A673 (cell line): ENCODE data around the gene PRICKLE1. TPM values are rescaled to one million over a fixed set of nuclear protein-coding genes. Genes with fewer than 3 reads are reported as not detected.

Source experiments
- BruUV-seq: library from RNA; stranded (reverse); fragments of 400-500 nt; replicated peaks from 2 replicates; lab custom pipeline; 2021; lab: Mats Ljungman, UMichigan
- CTCF ChIA-PET: fragments of 300-600 bp; sonication (Branson Sonifier 250); formaldehyde crosslinking; loops from one replicate; lab custom pipeline; 2022; ENCODE audit warnings: antibody characterized with exemption; lab: Charles Lee
- POLR2A ChIA-PET: fragments of 300-600 bp; sonication (Branson Sonifier 250); formaldehyde crosslinking; loops from one replicate; lab custom pipeline; 2022; ENCODE audit warnings: antibody characterized with exemption; ENCODE audit not compliant: low non-redundant PET; lab: Charles Lee
- DNase-seq: peaks from one replicate; pipeline ENCODE4 v3.0.0-alpha.2; 2015; ENCODE audit warnings: low spot score
- H3K27ac ChIP-seq: fragments of 200-600 bp; sonication (generic); 2 replicates; pipeline ENCODE4 v1.5.1; 2016; ENCODE audit warnings: mixed run types, low read depth, mild to moderate bottlenecking, mixed read lengths, antibody characterized with exemption, low read length; ENCODE audit not compliant: poor library complexity, severe bottlenecking
- H3K27me3 ChIP-seq: fragments of 200-600 bp; sonication (generic); replicated peaks from 2 replicates; pipeline ENCODE4 v1.6.1; 2017; ENCODE audit warnings: mixed run types, low read depth, mild to moderate bottlenecking, mixed read lengths, antibody characterized with exemption, low read length; ENCODE audit not compliant: insufficient read depth, poor library complexity
- H3K36me3 ChIP-seq: fragments of 200-600 bp; sonication (generic); 2 replicates; pipeline ENCODE4 v1.6.1; 2016; ENCODE audit warnings: mixed run types, mild to moderate bottlenecking, mixed read lengths, antibody characterized with exemption, low read length; ENCODE audit not compliant: insufficient read depth, poor library complexity, severe bottlenecking
- H3K4me1 ChIP-seq: fragments of 200-600 bp; sonication (generic); 2 replicates; pipeline ENCODE4 v1.6.1; 2017; ENCODE audit warnings: mixed run types, mild to moderate bottlenecking, mixed read lengths, antibody characterized with exemption, low read length; ENCODE audit not compliant: insufficient read depth, poor library complexity, severe bottlenecking
- H3K4me3 ChIP-seq: fragments of 200-600 bp; sonication (generic); 2 replicates; pipeline ENCODE4 v1.5.1; 2016; ENCODE audit warnings: low read depth, mixed run types, mild to moderate bottlenecking, mixed read lengths, low read length; ENCODE audit not compliant: poor library complexity, severe bottlenecking
- H3K9me3 ChIP-seq: fragments of 200-600 bp; sonication (generic); 2 replicates; pipeline ENCODE4 v1.6.1; 2016; ENCODE audit warnings: mixed run types, low read depth, mild to moderate bottlenecking, mixed read lengths, antibody characterized with exemption, low read length; ENCODE audit not compliant: poor library complexity, severe bottlenecking
- CTCF ChIP-seq: fragments of 300-800, 200-600 bp; sonication (generic); conservative IDR thresholded peaks from 2 replicates; pipeline ENCODE4 v1.5.1; 2017; ENCODE audit warnings: low read depth, mild to moderate bottlenecking, antibody characterized with exemption, low read length, moderate library complexity, mixed read lengths
- EZH2 ChIP-seq: fragments of 200-600 bp; sonication (generic); IDR thresholded peaks from 2 replicates; pipeline ENCODE4 v1.6.1; 2017; ENCODE audit warnings: borderline replicate concordance, low read depth, mild to moderate bottlenecking, mixed read lengths, antibody characterized with exemption, low read length; ENCODE audit not compliant: poor library complexity, severe bottlenecking
- intact Hi-C: fragments of 100-400 bp; cut with micrococcal nuclease; formaldehyde crosslinking; loops from one replicate; pipeline ENCODE4 v1.10.0; 2022; ENCODE audit not compliant: unreplicated experiment
- total RNA-seq: library from RNA; stranded (reverse); gene quantifications from 2 replicates; pipeline ENCODE4 v1.2.3, GENCODE V29; 2021

The PRICKLE1 gene
- total RNA-seq, 1 experiment from 2014 or later: 1.1 TPM

GRCh38 chr12:42510823-42511222, 78.7 kb downstream of the PRICKLE1 start:
- CTCF ChIA-PET: no interaction called here
- POLR2A ChIA-PET: no interaction called here
- intact Hi-C loops: no loop called here
- no peak overlapping the region for H3K27ac ChIP-seq
- TF ChIP-seq CTCF: no peak
- TF ChIP-seq EZH2: no peak
- no peaks in the 10 kb centered on the region for H3K9me3 ChIP-seq
- H3K27me3 ChIP-seq: no peaks in the 10 kb centered on the region
- BruUV-seq: no TSS peak
- H3K4me1 ChIP-seq: no peaks in the 10 kb centered on the region
- DNase-seq: no peak
- no peak overlapping the region for H3K4me3 ChIP-seq
- H3K36me3 ChIP-seq: no peaks in the 10 kb centered on the region

- ChIA-PET CTCF (no interaction called here), POLR2A (no interaction called here)
- Histone ChIP-seq H3K27me3 (no peaks in the 10 kb centered on the region), H3K27ac (no peak overlapping the region), H3K9me3 (no peaks in the 10 kb centered on the region), H3K4me1 (no peaks in the 10 kb centered on the region), H3K36me3 (no peaks in the 10 kb centered on the region), H3K4me3 (no peak overlapping the region)
- no TSS peak for BruUV-seq
- TF ChIP-seq EZH2 (no peak), CTCF (no peak)
- DNase-seq: no peak
- intact Hi-C loops: no loop called here
These were observed 80.6 kb downstream of the PRICKLE1 start for GRCh38 chr12:42508913-42509460.

GRCh38 chr12:42507565-42507964, 82.0 kb downstream of the PRICKLE1 start:
- ChIA-PET POLR2A (no interaction called here), CTCF (no interaction called here)
- no peaks in the 10 kb centered on the region for H3K27me3 ChIP-seq
- no peaks in the 10 kb centered on the region for H3K4me1 ChIP-seq
- no peak overlapping the region for H3K4me3 ChIP-seq
- TF ChIP-seq CTCF (no peak), EZH2 (no peak)
- no peak for DNase-seq
- no peak overlapping the region for H3K27ac ChIP-seq
- intact Hi-C loops: no loop called here
- H3K36me3 ChIP-seq: no peaks in the 10 kb centered on the region
- no TSS peak for BruUV-seq
- no peaks in the 10 kb centered on the region for H3K9me3 ChIP-seq
